ENCODE results near the gene ARFGAP2.

GRCh38 chr11:47162426-47162825 is 14.3 kb downstream of the ARFGAP2 start:
- TF ChIP-seq EGR1 (IDR thresholded peaks at IDR 0.05) (no peak), YY1 (IDR thresholded peaks at IDR 0.05; ENCODE audit: low read depth) (no peak), NFIC (IDR thresholded peaks at IDR 0.05) (no peak), TAF1 (IDR thresholded peaks at IDR 0.05; ENCODE audit: low read depth) (no peak), FOXM1 (IDR thresholded peaks at IDR 0.05; ENCODE audit: borderline replicate concordance, low read depth) (no peak)
- TF ChIP-seq, protein P1, sequence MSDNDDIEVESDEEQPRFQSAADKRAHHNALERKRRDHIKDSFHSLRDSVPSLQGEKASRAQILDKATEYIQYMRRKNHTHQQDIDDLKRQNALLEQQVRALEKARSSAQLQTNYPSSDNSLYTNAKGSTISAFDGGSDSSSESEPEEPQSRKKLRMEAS (IDR thresholded peaks at IDR 0.05): no peak
- TF ChIP-seq, protein P2, sequence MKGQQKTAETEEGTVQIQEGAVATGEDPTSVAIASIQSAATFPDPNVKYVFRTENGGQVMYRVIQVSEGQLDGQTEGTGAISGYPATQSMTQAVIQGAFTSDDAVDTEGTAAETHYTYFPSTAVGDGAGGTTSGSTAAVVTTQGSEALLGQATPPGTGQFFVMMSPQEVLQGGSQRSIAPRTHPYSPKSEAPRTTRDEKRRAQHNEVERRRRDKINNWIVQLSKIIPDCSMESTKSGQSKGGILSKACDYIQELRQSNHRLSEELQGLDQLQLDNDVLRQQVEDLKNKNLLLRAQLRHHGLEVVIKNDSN (IDR thresholded peaks at IDR 0.05): no peak
